Testis (tissue), 3 donors: Measurements from ENCODE around the gene BCAS2. TPM values are rescaled to one million over a fixed set of nuclear protein-coding genes. Genes with fewer than 3 reads are reported as not detected.

Experiments
- polyA plus RNA-seq: library from polyadenylated mRNA; stranded (reverse); fragments of 350-450 nt; fragmentation: Illumina TruSeq; extraction: RNeasy Lipid Tissue Mini Kit (QIAGEN cat#74804); gene quantifications from one replicate; pipeline ENCODE4 v1.2.3, GENCODE V29; 2014; ENCODE audit warnings: low read depth, low replicate concordance; ENCODE audit not compliant: insufficient read depth
- total RNA-seq, 2 donors: library from RNA; depleted of rRNA; stranded (reverse); fragments of >200 nt; gene quantifications; one replicate each; pipeline ENCODE4 v1.2.3, GENCODE V29; 2016

The BCAS2 gene
- total and polyA plus RNA-seq, 3 donors from 2014 or later = 41.8 to 51.4 (median 47.7) TPM

Other genes starting within 250 kb of the BCAS2 start
- 10 to 100 TPM; 63.7 to 88.7 TPM for gene TRIM33, start 70.4 kb downstream of the BCAS2 start, total RNA-seq
- gene TRIM33, start 70.4 kb downstream of the BCAS2 start, polyA plus RNA-seq = 67.9 TPM
- gene DENND2C, start 88.4 kb upstream of the BCAS2 start, total RNA-seq = 10 to 100 TPM; 15.0 to 18.8 TPM
- gene DENND2C, start 88.4 kb upstream of the BCAS2 start, polyA plus RNA-seq = 10.5 TPM
- under 1 TPM in 1 of 2 donors, not detected in 1; 0.12 TPM for gene AMPD1, start 113.9 kb upstream of the BCAS2 start, total RNA-seq
- gene AMPD1, start 113.9 kb upstream of the BCAS2 start, polyA plus RNA-seq = 1.5 TPM
- gene NRAS, start 135.2 kb upstream of the BCAS2 start, total RNA-seq = 10 to 100 TPM; 22.8 to 24.6 TPM
- gene NRAS, start 135.2 kb upstream of the BCAS2 start, polyA plus RNA-seq = 17.4 TPM
- gene CSDE1, start 176.4 kb upstream of the BCAS2 start, total RNA-seq = 100 to 1,000 TPM; 354 to 495 TPM
- gene CSDE1, start 176.4 kb upstream of the BCAS2 start, polyA plus RNA-seq = 488 TPM
- gene SIKE1, start 199.1 kb upstream of the BCAS2 start, total RNA-seq = 10 to 100 TPM; 27.3 to 47.3 TPM
- 27.3 TPM for gene SIKE1, start 199.1 kb upstream of the BCAS2 start, polyA plus RNA-seq